ENCODE measurements around the gene RFX1.
"Not testable (repeated sequence)": the region's sequence is repeated elsewhere in the genome, so short reads cannot be mapped to it uniquely, and the experiment has no call there.

GRCh38 chr19:13973479-13973878 lies 32.6 kb downstream of the RFX1 start:
- not testable (repeated sequence) for TF ChIP-seq TOE1 (IDR thresholded peaks at IDR 0.05; ENCODE audit: borderline replicate concordance); TOE1 (CRISPR knock-in tag; IDR thresholded peaks at IDR 0.05; ENCODE audit: borderline replicate concordance, low read depth); FOXP4 (CRISPR knock-in tag; IDR thresholded peaks at IDR 0.05; ENCODE audit: borderline replicate concordance); ZNF311 (CRISPR knock-in tag; IDR thresholded peaks at IDR 0.05); ZNF707 (CRISPR knock-in tag; conservative IDR thresholded peaks at IDR 0.05); TEAD4 (IDR thresholded peaks at IDR 0.05; ENCODE audit: low read length); TEAD4 (CRISPR knock-in tag; IDR thresholded peaks at IDR 0.05; ENCODE audit: borderline replicate concordance); TFAM (CRISPR knock-in tag; conservative IDR thresholded peaks at IDR 0.05); TCF7L2 (IDR thresholded peaks at IDR 0.05; ENCODE audit: low read depth, low read length)
- TF ChIP-seq, protein P1, sequence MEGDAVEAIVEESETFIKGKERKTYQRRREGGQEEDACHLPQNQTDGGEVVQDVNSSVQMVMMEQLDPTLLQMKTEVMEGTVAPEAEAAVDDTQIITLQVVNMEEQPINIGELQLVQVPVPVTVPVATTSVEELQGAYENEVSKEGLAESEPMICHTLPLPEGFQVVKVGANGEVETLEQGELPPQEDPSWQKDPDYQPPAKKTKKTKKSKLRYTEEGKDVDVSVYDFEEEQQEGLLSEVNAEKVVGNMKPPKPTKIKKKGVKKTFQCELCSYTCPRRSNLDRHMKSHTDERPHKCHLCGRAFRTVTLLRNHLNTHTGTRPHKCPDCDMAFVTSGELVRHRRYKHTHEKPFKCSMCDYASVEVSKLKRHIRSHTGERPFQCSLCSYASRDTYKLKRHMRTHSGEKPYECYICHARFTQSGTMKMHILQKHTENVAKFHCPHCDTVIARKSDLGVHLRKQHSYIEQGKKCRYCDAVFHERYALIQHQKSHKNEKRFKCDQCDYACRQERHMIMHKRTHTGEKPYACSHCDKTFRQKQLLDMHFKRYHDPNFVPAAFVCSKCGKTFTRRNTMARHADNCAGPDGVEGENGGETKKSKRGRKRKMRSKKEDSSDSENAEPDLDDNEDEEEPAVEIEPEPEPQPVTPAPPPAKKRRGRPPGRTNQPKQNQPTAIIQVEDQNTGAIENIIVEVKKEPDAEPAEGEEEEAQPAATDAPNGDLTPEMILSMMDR (IDR thresholded peaks at IDR 0.05 in 2 of 3, conservative IDR thresholded peaks at IDR 0.05 in 1 of 3; ENCODE audit: insufficient read depth in 2 of 3, low read depth in 1 of 3, low read length in 3 of 3), result not testable (repeated sequence)
